Spleen (tissue), 11 donors: ENCODE data around the gene OXTR. TPM values are rescaled to one million over a fixed set of nuclear protein-coding genes. Genes with fewer than 3 reads are reported as not detected.
A peak's percentile ranks its signal among the peaks of the same experiment; 100 is the strongest.

ENCODE experiments used
- DNase-seq: peaks from one replicate; pipeline ENCODE4 v3.0.0-alpha.2; 2020
- H3K27ac ChIP-seq, 8 donors: fragments of 200-600 bp; sonication (generic) in 7 of 8; 1 replicate in 4 of 8; 2 replicates in 4 of 8; pipeline versions ENCODE4 v1.5.0 to v1.8.0; 2016 to 2021; ENCODE audit warnings: inconsistent platforms in 4 of 8, mild to moderate bottlenecking in 4 of 8, moderate library complexity in 1 of 8
- H3K27me3 ChIP-seq, 7 donors: fragments of 200-600 bp; sonication (generic) in 6 of 7; replicated peaks in 1 of 7; 1 replicate in 4 of 7; 2 replicates in 3 of 7; pipeline versions ENCODE4 v1.5.0 to v1.8.0; 2016 to 2021; ENCODE audit warnings: inconsistent platforms in 3 of 7, mild to moderate bottlenecking in 1 of 7
- H3K36me3 ChIP-seq, 6 donors: fragments of 200-600 bp; sonication (generic) in 5 of 6; 1 replicate in 4 of 6; 2 replicates in 2 of 6; pipeline versions ENCODE4 v1.5.0 to v1.8.0; 2016 to 2021; ENCODE audit warnings: inconsistent platforms in 2 of 6
- H3K4me1 ChIP-seq, 6 donors: fragments of 200-600 bp; sonication (generic) in 5 of 6; 1 replicate in 3 of 6; 2 replicates in 3 of 6; pipeline versions ENCODE4 v1.5.0 to v1.8.0; 2016 to 2021; ENCODE audit warnings: inconsistent platforms in 3 of 6
- H3K4me3 ChIP-seq, 8 donors: fragments of 200-600 bp; sonication (generic) in 7 of 8; 1 replicate in 4 of 8; 2 replicates in 4 of 8; pipeline versions ENCODE4 v1.5.0 to v1.8.0; 2016 to 2021; ENCODE audit warnings: inconsistent platforms in 4 of 8, mild to moderate bottlenecking in 4 of 8, moderate library complexity in 2 of 8
- H3K9me3 ChIP-seq, 8 donors: fragments of 200-600 bp; sonication (generic) in 7 of 8; 1 replicate in 4 of 8; 2 replicates in 4 of 8; pipeline versions ENCODE4 v1.5.0 to v1.8.0; 2016 to 2021; ENCODE audit warnings: inconsistent platforms in 4 of 8
- POLR2A ChIP-seq, 3 donors: fragments of 450-650 bp; IDR thresholded peaks; one replicate each; pipeline ENCODE4 v1.5.1; 2017; ENCODE audit warnings: antibody characterized with exemption in 3 of 3, mild to moderate bottlenecking in 1 of 3
- POLR2AphosphoS5 ChIP-seq, 3 donors: sonication (generic); formaldehyde crosslinking; IDR thresholded peaks; one replicate each; pipeline ENCODE4 v1.5.1; 2017; ENCODE audit warnings: antibody characterized with exemption in 3 of 3
- WGBS, 5 donors: extraction: QIAGEN DNeasy Blood & Tissue Kit in 3 of 5; methylation state at CpG; one replicate each; pipeline versions ENCODE4 v1.1.5 to v1.1.7; 2013 to 2018; 5-methylcytosine and 5-hydroxymethylcytosine counted together
- intact Hi-C: fragments of 100-400 bp; cut with DNase I; formaldehyde crosslinking; loops from one replicate; pipeline ENCODE4 v1.15.0; 2023; ENCODE audit warnings: low total_unique reads
- polyA plus RNA-seq, 3 donors: library from polyadenylated mRNA; stranded (reverse); fragments of 200-250 nt; gene quantifications; one replicate each; pipeline ENCODE4 v1.2.1, GENCODE V29; 2013
- total RNA-seq, 7 donors: library from RNA; depleted of rRNA in 3 of 7; stranded (reverse); fragments of >200 nt in 3 of 7; fragmentation: NEBNext Ultra II Directional in 4 of 7; extraction: Animal tissue kit (Norgen Biotek cat#: 25700) in 4 of 7; gene quantifications; one replicate each; pipeline versions ENCODE4 v1.1.0 to v1.2.1, GENCODE V29; 2016 to 2021
- TF ChIP-seq, protein P1 (sequence below), 11 experiments: fragments of 200-600 bp in 7 of 11; fragments of 450-650 bp in 4 of 11; sonication (generic) in 4 of 11; IDR thresholded peaks in 8 of 11; conservative IDR thresholded peaks in 3 of 11; 1 replicate in 7 of 11; 2 replicates in 4 of 11; pipeline versions ENCODE4 v1.4.0 to v1.8.0; 2016 to 2021; ENCODE audit warnings: antibody characterized with exemption in 11 of 11, inconsistent platforms in 4 of 11, mild to moderate bottlenecking in 1 of 11
- donor health status: healthy with polysubstance abuse.
- donor health status: DM: no; HTN: no; CAD: no; lungs with moderate emphysema.
- donor health status: DM: no; HTN: no; CAD: no.
- donor health status: Bipolar disorder and iron deficiency.
- donor health status: healthy.
- donor health status: DM: no; HTN: no; CAD: no.
- donor health status: DM: yes; HTN: yes; CAD: no.

The OXTR gene
- total and polyA plus RNA-seq, 10 donors: 0.19 to 1.4 (median 0.43) TPM

DNA sequence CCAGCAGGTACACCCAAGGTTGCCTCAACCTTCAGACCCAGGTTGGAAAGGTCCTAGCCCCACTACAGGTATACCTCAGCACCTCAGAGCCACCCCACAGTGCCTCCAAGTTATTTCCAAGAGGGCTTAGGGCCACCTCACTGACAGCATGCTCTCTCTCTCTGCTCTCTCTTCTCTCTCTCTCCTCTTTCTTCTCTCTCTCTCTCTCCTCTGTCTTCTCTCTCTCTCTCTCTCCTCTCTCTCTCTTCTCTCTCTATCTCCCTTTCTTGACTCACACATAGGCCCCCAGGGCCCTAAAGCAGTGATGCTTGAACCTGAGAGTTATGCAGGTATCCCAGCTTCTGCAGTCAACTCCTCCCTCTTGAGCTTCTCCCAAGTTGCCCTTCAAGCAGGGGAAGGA lies 31.6 kb downstream of the OXTR start:
- DNase-seq: no peak
- TF ChIP-seq, protein P1, sequence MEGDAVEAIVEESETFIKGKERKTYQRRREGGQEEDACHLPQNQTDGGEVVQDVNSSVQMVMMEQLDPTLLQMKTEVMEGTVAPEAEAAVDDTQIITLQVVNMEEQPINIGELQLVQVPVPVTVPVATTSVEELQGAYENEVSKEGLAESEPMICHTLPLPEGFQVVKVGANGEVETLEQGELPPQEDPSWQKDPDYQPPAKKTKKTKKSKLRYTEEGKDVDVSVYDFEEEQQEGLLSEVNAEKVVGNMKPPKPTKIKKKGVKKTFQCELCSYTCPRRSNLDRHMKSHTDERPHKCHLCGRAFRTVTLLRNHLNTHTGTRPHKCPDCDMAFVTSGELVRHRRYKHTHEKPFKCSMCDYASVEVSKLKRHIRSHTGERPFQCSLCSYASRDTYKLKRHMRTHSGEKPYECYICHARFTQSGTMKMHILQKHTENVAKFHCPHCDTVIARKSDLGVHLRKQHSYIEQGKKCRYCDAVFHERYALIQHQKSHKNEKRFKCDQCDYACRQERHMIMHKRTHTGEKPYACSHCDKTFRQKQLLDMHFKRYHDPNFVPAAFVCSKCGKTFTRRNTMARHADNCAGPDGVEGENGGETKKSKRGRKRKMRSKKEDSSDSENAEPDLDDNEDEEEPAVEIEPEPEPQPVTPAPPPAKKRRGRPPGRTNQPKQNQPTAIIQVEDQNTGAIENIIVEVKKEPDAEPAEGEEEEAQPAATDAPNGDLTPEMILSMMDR (IDR thresholded peaks at IDR 0.05 in 8 of 11, conservative IDR thresholded peaks at IDR 0.05 in 3 of 11): no peak
- TF ChIP-seq POLR2A (IDR thresholded peaks at IDR 0.05) (no peak), POLR2AphosphoS5 (IDR thresholded peaks at IDR 0.05) (no peak)

GRCh38 chr3:8737301-8737700 lies 32.1 kb downstream of the OXTR start:
- WGBS, 5 donors: 80 to 96% (median 91%) methylated on average over 4 of the region's 4 CpGs
- H3K36me3 ChIP-seq: no peaks in the 10 kb centered on the region
- H3K4me3 ChIP-seq: no peak overlapping the region
- no peak overlapping the region for H3K27ac ChIP-seq
- no peaks in the 10 kb centered on the region for H3K9me3 ChIP-seq
- H3K4me1 ChIP-seq: peaks cover 0 to 10% (median 0%) of the 10 kb centered on the region in 6 donors
- TF ChIP-seq POLR2AphosphoS5 (IDR thresholded peaks at IDR 0.05) (no peak), POLR2A (IDR thresholded peaks at IDR 0.05) (no peak)
- TF ChIP-seq, protein P1 (IDR thresholded peaks at IDR 0.05 in 8 of 11, conservative IDR thresholded peaks at IDR 0.05 in 3 of 11): no peak
- no peak for DNase-seq
- peaks cover 0 to 17% (median 0%) of the 10 kb centered on the region in 7 donors for H3K27me3 ChIP-seq
- intact Hi-C loops: no loop called here

More for the DNA sequence above, 31.6 kb downstream of the OXTR start:
- intact Hi-C loops: no loop called here
- H3K27me3 ChIP-seq: peaks cover 0 to 14% (median 0%) of the 10 kb centered on the region in 7 donors
- H3K4me1 ChIP-seq: peaks cover 0 to 10% (median 0%) of the 10 kb centered on the region in 6 donors
- no peaks in the 10 kb centered on the region for H3K36me3 ChIP-seq
- H3K4me3 ChIP-seq: no peak overlapping the region
- no peak overlapping the region for H3K27ac ChIP-seq
- no peaks in the 10 kb centered on the region for H3K9me3 ChIP-seq

- Histone ChIP-seq H3K9me3 (no peaks in the 10 kb centered on the region), H3K4me1 (peaks cover 0 to 5% (median 0%) of the 10 kb centered on the region in 6 donors), H3K4me3 (no peak overlapping the region), H3K27me3 (peaks cover 0 to 19% (median 0%) of the 10 kb centered on the region in 7 donors), H3K27ac (no peak overlapping the region), H3K36me3 (no peaks in the 10 kb centered on the region)
- 87 to 95% (median 91%) methylated on average over 11 of the region's 11 CpGs for WGBS, 5 donors
- DNase-seq: peak; percentile 34
- TF ChIP-seq, protein P1 (IDR thresholded peaks at IDR 0.05 in 8 of 11, conservative IDR thresholded peaks at IDR 0.05 in 3 of 11): no peak
- TF ChIP-seq POLR2AphosphoS5 (IDR thresholded peaks at IDR 0.05): no peak
- TF ChIP-seq POLR2A (IDR thresholded peaks at IDR 0.05): no peak
- intact Hi-C loops: no loop called here
These were observed 33.0 kb downstream of the OXTR start for GRCh38 chr3:8736436-8736835.

DNA sequence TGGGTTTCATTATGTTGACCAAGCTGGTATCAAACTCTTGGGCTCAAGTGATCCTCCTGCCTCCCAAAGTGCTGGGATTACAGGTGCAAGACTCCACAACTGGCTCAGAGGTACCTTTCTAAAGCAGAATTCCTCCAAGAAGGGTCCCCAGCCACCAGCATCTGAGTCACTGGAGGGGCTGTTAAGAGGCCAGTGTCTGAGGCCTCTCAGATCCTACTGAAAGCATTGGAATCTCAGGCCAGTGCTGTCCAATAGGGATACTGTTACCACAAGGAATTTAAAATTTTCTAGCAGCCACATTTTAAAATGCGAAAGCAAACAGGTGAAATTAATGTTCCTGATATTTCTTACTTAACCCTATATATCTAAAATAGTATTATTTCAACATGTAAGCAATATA lies 34.5 kb downstream of the OXTR start:
- peaks cover 0 to 19% (median 0%) of the 10 kb centered on the region in 7 donors for H3K27me3 ChIP-seq
- no peaks in the 10 kb centered on the region for H3K36me3 ChIP-seq
- H3K4me1 ChIP-seq: peaks cover 0 to 7% (median 0%) of the 10 kb centered on the region in 6 donors
- DNase-seq: no peak
- no peak overlapping the region for H3K4me3 ChIP-seq
- 93 to 100% (median 97%) methylated on average over 1 of the region's 1 CpG for WGBS, 5 donors
- intact Hi-C loops: no loop called here
- H3K27ac ChIP-seq: no peak overlapping the region
- TF ChIP-seq, protein P1 (IDR thresholded peaks at IDR 0.05 in 8 of 11, conservative IDR thresholded peaks at IDR 0.05 in 3 of 11): no peak
- no peak for TF ChIP-seq POLR2A (IDR thresholded peaks at IDR 0.05)
- no peak for TF ChIP-seq POLR2AphosphoS5 (IDR thresholded peaks at IDR 0.05)
- no peaks in the 10 kb centered on the region for H3K9me3 ChIP-seq
